HG03159 (cell line): ENCODE data around the gene FMOD.
"Not testable (repeated sequence)": the region's sequence is repeated elsewhere in the genome, so short reads cannot be mapped to it uniquely, and the experiment has no call there.

Experiments used
- ATAC-seq: cut with Tn5 transposase; IDR thresholded peaks from one replicate; pipeline ENCODE4 v1.9.1; 2021; ENCODE audit warnings: mild to moderate bottlenecking, moderate library complexity; ENCODE audit not compliant: unreplicated experiment

Gene FMOD

DNA sequence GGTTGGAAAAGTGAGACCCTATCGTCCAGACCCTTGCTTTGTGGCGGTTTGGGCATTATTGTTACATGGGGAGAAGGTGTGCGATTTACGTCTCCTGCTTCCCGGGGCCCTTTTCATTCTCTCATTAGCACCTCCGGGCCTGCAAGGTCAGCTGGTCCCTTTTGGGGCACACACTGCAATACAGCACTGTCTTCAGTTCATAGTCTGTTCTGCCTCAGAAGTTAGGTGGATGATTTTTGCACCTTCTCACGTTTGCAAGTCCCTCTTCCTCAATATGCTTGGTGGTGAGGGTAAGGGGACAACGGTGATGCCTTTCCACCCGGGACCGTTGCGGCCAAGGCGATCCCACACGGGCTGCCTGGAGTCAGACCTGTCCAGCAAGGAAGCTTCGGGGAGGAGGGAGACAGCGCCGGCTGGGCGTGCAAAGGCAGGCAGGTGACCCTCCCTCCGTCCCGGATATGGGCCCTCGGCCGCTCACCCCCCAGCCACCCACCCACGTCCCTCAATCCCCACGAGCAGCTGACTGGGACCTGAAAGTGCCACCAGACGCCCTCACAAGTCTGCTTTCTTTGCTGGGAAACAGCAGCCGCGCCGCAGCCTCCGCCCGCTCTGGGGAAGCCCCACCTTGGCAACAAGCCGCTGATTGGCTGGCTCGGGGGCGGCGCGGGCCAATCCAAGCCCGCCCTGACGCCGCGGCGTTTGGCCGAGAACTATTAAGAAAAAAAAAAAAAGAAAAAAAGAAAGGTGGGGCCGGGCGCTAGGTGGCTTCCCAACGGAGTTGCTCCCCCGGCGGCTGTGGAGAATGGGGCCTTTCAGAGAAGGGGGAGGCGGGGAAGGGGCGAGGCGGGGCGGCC lies 23.9 kb downstream of the FMOD start:
- ATAC-seq: peak; percentile 69

DNA sequence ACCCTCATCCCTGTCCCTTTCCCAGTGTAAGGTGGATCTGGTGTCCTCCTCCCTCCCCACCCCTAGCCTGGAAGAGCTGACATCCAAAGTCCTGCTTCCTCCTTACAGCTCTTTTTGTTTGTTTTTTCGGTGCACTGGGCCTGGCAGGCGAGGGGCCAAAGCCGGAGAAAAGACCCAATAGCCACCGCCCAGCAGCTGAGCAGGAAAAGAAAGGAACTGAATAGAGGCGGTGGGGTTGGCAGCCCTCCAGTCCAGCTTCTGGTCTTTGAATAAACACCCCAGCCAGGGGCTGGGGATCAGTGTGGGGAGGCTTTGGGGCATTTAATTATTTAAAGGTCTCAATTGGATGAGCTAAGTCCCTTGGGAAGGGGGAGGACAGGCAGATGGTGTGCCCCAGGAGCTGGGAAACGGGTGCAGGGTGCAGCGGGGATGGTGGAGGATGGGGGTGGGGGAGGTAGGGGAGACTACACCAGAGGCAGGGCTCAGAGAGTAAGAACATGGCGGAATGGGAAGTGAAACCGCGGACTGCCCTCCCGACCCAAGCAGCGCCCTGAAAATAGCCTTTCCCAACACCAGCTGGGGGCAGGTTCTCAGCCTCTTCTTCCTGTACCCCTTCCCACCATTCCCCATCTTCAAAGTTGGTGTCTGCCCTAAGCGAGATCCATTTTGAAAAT lies 25.4 kb downstream of the FMOD start:
- ATAC-seq: no peak

DNA sequence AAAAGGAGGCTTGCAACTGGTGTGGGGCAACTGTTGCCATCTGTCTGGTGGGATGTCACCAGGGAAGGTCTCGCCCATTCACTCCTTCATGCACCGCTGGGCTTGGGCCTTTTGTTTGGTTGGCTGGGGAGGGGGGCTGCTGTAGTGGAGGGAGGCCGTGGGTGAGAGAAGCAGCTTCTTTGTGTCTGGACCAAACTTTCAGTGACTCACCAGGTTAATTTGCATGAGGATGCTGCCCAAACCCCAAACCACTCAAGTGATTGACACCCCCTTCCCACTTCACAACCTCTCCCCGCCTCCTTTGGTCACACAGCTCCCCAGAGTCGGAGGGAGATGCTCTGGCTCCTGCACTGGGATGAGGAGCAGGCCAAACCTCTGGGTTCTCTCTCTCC lies 25.9 kb downstream of the FMOD start:
- peak; percentile 24 for ATAC-seq

DNA sequence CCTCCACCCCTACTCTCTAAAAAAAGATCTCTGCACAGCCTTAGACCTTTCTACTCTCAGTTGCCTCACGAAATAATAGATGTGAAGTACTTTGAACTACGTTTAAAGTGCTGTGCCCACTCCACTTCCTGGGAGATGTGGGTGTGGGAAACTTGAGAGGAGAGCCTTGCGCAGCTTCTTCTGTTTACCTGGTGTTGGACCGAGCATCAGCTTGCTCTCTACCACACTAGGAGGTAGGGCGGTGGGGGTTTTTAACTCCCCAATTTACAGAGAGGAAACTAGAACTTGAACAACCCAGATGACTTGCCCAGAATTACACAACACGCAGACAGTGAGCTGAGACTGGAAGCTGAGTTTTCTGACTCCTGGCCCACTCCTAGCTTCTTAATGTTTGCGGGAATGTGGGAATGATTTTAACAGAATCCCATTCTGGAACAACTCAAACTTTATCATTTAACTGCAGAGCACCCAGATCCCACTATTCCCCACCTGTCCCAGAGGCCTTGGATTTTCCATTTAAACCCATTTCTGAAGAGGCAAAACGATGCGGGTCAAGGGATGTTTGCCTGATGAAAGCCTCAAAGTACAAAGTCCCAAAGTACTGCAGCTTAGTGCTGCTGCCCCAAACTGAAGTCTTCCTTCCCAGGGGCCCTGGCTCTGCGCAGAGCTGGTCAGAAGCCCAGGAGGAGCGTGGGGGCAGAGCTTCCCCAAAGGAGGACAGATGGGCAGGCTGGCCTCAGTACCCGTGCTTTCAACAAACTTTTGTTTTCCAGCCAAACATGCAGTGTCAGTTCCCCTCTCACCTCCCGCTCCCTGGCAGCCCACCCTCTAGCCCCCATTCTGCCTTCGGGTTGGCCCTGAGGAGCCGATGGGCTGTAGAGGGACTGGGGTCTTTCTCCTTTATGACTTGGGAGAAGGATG lies 26.6 kb downstream of the FMOD start:
- ATAC-seq: no peak

DNA sequence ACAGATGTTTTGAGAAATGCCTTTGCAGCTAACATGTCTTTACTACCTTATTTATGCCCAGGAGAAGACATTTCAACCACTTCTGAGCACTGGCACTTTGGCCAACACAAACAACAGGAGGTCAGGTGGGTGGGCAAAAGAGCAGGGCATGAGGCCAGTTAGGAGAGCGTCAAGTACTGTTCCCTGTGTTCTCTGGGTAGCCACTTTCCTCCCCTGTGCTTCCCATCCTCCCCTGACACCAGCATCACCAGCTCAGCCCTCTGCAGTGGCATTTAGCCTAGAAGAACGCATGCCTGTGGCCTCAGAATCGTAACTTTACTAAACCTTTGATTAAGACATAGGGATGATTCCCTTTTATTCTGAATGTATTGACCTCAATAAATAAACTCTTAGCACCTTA lies 27.3 kb downstream of the FMOD start:
- no peak for ATAC-seq

DNA sequence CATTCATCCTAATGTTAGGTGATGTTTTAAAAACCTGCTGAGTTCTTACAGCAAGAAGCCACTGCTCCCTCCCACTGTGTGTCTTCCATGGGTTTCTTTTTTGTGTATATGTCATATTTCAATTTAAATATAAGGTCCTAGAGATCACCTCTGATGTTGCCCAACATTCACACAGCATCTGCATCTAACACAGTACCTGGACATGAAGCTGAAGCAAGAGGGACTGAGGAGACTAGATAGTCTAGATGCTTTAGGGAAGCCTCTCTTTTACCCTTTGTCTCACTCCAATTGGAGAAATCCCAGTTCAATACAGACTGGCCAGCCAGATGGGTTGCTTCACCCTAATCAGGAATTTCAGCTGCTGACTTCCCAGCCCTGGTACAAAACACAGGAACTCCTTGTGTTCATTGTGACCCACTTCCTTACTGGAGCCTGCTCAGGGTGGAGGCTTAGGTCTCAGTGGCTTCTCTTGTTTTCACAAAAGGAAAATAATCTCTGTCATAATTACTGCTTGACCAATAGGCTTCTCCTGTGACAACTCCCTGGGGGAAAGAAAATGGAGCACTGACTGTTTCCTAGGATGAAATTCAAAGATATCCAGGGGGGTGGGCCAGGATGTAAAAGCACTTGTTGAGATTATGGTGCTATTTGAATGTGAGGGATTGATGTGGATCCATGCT lies 28.3 kb downstream of the FMOD start:
- no peak for ATAC-seq

DNA sequence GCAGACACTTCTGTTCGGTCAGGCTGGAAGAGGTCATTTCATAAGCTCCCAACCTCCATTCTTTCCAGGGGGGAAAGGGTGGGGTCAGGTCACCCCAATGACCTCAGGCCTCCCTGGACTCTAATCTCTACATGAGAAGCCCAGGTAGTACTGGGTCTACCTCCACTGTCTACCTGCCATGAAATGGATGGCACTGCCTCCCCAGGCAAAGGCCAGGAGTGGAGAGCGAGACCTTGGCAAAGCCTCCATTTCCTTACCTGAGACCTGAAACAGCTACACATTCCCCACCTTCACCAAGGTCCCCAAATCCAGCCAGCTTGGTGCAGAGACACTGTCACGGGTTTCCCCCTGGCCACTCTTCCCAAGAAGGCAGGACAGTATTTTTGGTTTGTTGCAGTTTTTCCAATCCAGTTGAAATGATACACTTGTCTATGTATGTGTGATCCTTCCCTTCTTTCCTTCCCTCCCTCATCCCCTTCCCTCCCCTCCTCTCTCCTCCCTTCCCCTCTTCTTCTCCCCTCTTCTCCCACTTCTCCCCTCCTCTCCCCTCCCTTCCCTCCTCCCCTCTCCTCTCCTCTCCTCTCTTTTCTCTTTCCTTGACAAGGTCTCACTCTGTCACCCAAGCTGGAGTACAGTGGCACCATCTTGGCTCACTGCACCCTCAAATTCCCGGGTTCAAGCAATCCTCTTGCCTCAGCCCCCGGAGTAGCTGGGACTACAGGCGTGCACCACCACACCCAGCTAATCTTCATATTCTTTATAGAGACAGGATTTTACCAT lies 29.5 kb downstream of the FMOD start:
- no peak for ATAC-seq

DNA sequence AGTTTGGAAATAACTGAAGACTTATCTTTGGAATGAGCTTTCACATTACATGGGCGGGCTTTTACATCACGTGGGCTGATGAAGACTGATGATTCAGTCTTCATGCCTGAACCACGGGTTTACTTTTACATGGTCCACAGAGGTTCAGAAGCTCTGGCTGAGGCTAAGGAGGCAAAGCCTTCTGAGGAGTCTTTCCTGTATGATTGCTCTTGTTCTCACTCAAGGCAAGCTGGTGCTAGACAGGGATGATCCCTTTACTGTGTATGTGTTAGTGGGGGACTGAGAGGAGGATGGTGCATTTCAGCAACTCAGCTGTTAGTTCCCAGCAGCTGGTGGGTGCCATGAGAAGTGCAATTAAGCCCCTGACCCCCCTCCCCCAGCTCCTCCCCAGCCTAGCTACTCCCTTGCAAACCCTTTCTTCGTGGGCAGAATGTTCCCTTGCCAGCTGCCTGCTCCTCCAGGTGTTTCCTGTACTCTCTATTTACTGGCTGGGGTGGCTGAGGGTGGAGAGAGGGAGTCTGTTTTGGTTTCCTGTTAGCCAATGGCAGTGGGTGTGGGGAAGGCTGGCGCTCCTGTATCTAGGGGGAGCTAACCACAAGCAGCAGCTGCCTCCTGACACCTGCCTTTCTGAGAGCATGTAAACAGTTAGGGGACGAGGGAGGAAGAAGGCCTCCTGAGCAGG lies 30.2 kb downstream of the FMOD start:
- ATAC-seq: peak; percentile 65

DNA sequence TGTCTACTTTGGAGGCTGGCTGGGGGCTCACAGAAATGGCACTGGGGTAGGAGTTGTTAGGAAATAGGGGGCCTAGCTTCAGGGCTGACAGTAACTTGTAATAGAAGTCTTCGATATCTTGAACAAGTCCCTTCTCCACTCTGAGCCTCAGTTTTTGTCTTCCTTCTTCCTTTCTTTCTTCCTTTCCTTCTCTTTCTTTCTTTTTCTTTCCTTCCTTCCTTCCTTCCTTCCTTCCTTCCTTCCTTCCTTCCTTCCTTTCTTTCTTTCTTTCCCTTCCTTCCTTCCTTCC lies 32.7 kb downstream of the FMOD start:
- no peak for ATAC-seq

DNA sequence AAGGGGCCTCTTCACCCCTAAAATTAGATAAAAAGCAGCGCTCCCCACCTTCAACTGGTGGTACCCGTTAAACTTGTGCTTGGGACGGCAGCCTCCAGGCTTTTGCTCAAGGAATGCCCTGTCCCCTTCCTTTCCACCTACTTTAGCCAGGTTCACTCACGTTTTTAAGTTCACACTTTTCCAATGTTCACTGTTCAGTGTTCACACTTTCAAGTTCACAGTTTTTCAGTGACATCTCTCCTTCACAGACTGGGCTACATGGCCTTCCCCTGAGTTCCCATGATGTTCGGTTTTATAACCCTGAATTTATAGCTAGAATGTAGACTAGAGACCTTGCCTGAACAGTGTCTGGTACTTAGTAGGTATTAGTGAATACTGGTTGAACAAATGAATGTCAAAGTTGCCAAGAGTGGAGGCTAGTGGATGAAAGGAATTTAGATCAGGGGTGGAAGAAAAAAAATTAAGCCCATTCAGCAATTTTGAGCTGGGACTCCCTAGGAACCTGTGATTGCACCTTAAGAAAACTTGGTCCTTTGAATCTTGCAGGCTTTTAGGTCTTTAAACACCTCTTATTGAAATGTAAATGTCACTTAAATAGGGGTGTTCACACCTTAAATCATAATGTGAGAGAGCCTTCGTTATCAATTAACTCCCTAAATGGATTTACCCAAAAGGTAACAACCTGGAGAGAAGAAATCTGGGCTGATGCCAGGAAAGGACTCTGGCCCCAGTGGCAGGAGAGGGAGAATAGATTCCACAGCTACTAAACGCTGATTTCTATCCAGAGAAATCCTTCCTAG lies 33.3 kb downstream of the FMOD start:
- no peak for ATAC-seq

DNA sequence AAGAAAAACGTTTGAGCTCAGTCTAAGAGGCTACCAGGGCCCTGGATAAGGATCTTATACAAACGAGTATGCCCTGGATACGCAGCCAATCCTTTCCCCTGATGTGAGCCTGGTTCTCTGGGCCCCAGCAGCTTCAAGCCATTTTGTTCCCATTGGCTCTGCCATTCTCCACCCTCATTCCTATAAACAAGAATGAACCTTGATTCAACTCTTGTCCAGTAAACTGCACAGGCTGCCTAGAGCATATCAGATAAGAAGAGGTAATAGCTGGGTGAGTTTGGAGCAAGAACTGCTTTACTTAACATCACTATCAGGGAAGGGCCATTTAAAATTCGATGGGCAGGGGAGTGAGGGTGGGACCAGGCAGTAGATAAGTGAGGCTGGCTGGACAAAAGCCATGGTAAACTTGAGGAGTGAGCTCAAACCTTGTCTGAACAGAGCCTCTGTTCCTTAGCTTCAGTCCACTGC lies 34.3 kb downstream of the FMOD start:
- ATAC-seq: no peak

DNA sequence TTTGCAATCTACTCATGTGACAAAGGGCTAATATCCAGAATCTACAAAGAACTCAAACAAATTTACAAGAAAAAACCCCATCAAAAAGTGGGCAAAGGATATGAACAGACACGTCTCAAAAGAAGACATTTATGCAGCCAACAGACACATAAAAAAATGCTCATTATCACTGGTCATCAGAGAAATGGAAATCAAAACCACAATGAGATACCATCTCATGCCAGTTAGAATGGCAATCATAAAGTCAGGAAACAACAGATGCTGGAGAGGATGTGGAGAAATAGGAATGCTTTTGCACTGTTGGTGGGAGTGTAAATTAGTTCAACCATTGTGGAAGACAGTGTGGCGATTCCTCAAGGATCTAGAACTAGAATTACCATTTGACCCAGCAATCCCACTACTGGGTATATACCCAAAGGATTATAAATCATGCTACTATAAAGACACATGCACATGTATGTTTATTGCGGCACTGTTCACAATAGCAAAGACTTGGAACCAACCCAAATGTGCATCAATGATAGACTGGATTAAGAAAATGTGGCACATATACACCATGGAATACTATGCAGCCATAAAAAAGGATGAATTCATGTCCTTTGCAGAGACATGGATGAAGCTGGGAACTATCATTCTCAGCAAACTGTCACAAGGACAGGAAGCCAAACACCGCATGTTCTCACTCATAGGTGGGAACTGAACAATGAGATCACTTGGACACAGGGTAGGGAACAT lies 36.7 kb downstream of the FMOD start:
- ATAC-seq: not testable (repeated sequence)

DNA sequence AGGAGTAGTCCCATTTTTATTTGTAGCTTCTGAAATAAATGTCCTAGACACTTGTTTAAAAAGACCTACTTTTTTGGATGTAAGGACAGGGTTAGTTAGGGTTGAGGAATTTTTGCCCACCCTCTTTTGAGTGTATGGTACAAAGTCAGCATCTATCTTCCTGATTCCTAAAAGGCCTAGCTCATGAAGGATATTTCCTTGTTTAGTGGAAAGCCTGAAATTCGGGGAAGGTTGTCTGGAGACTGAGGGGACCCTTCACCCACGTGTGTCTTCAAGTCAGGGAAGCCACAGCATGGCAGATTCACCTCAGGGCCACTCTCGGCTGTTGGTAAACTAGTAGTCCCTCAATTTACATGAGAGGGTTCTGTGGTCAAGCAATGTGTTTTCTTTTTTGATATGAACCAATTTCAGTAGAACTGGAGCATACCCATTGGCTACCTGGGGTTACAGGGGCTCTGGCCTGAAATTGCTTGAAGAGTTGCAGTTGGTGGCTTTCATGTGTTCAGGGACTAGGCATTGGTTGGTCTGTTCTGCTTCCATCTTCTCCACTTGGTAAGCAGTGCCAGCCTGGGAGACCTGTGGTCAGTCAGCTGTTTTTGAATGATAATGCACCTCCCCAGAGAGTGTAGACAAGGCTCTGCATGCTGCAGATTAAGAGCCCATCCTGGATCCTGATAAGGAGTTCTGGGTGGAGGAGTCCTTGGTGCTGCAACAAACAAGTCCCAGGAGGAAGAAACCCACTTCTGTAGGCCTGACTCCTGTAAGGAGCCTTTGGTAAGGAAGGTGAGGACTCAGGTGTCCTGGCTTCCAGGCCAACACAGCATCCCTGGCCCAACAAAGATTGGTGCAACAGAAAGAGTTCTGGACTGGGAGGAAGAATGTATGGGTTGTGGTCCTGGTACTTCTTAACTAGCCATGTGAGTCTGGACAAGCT lies 39.3 kb downstream of the FMOD start:
- ATAC-seq: no peak

DNA sequence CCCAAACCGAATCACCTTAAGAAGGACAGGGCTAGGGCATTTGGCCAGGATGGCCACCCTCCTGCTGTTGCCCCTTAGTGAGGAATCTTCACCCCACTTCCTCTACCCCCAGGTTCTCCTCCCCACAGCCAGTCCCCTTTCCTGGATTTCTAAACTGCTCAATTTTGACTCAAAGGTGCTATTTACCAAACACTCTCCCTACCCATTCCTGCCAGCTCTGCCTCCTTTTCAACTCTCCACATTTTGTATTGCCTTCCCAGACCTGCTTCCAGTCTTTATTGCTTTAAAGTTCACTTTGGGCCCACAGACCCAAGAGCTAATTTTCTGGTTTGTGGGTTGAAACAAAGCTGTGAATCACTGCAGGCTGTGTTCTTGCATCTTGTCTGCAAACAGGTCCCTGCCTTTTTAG lies 42.0 kb downstream of the FMOD start:
- ATAC-seq: no peak

DNA sequence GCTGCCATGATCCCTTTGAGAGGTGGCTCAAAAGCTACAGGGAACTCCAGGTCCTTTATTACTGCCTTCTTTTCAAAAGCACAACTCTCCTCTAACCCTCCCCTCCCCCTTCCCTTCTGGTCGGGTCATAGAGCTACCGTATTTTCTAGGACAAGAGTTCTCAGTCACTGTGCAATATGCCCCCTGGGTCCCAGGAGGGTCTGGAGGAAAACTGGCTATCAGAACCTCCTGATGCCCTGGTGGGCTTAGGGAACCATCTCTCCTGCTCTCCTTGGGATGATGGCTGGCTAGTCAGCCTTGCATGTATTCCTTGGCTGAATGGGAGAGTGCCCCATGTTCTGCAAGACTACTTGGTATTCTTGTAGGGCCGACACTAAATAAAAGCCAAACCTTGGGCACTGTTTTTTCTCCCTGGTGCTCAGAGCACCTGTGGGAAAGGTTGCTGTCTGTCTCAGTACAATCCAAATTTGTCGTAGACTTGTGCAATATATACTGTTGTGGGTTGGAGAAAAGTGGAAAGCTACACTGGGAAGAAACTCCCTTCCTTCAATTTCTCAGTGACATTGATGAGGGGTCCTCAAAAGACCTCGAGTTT lies 42.5 kb downstream of the FMOD start:
- ATAC-seq: no peak

DNA sequence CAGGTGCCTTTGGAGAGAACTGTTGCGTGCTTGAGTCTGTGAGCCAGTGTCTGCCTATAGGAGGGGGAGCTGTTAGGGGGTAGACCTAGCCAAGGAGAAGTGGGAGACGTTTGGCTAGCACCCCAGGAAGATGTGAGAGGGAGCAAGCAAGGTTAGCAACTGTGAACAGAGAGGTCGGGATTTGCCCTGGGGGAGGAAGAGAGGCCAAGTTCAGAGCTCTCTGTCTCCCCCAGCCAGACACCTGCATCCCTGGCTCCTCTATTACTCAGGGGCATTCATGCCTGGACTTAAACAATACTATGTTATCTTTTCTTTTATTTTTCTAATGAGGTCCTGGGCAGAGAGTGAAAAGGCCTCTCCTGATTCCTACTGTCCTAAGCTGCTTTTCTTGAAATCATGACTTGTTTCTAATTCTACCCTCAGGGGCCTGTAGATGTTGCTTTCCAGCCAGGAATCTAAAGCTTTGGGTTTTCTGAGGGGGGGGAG lies 43.2 kb downstream of the FMOD start:
- ATAC-seq: no peak
